CD4-positive, alpha-beta T cell treated with Interleukin-17A for 4 hours (primary cell): Measurements from ENCODE around the gene NOXA1.
"Not testable (repeated sequence)": the region's sequence is repeated elsewhere in the genome, so short reads cannot be mapped to it uniquely, and the experiment has no call there.

ENCODE experiments used
- DNase-seq: peaks from one replicate; pipeline ENCODE4 v3.0.0-alpha.2; 2020; ENCODE audit warnings: mixed read lengths

The NOXA1 gene, protein sequence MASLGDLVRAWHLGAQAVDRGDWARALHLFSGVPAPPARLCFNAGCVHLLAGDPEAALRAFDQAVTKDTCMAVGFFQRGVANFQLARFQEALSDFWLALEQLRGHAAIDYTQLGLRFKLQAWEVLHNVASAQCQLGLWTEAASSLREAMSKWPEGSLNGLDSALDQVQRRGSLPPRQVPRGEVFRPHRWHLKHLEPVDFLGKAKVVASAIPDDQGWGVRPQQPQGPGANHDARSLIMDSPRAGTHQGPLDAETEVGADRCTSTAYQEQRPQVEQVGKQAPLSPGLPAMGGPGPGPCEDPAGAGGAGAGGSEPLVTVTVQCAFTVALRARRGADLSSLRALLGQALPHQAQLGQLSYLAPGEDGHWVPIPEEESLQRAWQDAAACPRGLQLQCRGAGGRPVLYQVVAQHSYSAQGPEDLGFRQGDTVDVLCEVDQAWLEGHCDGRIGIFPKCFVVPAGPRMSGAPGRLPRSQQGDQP

DNA sequence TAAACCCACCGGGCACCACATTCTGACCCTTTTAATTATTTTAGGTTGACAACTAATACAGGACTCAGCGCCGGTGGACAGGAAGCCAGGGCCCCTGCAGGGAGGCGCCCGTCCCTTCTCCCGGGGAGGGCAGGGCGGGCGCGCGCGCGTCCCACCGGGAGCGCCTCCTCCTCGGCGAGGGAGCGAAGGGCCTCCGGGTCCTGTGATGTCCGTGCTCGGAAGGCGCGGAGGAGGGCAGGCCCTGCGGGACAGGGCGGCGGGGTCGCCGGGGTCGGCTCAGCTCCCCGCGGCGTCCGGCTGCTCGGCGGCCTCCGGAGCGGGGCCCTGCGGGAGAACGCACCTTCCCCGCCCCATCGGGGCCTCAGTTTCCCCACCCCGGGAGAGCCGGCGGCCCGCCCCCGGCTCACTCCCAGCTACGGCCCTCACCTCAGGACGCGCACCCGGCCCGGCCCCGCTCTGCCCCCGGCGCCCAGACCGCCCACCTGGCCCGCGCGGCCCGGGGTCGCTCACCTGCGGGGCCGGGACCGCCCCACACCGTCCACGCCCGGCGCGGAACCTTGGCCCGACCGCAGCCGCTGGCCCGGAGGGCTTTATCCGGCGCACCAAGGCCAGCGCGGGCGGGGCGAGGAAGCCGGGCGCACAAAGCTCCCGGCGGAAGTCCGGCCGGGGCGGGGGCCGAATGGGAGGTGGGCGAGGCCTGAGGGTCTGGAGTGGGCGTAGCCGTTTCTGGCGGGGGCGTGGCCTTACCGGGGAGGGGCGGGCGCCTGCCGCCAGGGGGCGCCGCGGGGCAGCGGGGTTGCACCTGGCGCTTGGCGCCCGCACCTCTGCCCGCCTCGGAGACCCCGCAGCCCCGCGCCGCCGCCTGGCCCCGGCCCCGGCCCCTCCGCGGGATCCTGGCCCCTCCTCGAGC, at the start of gene NOXA1, which contains the start of gene EXD3:
TSS of gene NOXA1 (plus strand) at position 790 of the 910 bp plus-strand sequence. CDS start 137 bp downstream, outside the sequence.
TSS of gene EXD3 (minus strand) at position 559 of the 910 bp plus-strand sequence. CDS start 27,805 bp downstream, outside the sequence.
- peak; percentile 95 for DNase-seq

DNA sequence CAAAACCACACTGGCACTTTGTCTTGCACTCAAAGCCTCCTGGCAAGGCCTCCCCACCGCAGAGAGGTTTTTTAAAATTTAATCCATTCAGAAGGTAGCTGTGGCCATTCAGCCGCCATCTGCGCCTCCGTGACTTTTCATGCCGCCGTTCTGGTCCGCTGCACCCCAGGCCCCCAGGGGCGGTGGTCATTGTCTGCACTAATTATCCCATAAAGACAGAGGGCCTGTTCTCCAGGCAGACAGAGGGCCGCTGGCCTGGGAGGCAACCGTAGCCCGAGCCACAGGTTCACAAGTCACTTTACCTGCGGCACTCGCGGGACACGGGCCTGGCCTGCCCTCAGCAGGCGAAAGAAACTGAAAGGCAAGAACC, 49.6 kb upstream of the NOXA1 start:
- no peak for DNase-seq

DNA sequence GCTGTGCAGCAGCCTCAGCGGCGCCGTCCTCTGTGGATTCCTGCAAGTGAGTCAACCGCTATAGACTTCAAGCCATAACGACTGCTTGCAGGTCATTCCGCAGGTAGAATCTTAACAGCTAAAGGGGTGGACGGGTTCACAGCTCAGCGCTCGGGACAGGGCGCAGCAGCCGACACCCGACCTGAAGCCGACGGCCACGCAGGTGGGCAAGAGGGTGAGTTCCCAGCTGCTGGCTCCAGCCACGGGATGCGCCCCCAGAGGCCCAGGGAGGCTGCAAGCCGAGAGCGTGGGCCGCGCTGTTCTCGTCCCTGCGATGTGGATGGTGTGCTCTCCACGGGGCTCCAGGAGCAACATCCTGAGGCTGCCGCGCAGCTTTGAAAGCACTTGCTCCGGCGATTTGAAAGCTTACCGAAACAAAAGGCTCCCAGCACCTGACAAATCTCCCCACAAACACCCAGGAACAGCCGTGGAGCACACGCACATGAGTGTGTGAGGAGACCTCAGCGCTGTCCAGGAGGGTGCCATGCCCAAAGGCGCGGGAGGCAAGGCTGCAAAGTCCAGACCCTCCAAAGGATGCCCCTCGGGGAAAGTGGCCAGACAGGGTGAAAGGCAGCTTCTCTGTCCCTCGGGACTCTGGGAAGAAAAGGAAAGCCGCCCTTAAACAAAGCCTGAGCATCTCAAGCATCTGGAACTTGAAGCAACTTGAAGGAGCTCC, 48.9 kb upstream of the NOXA1 start:
- no peak for DNase-seq

DNA sequence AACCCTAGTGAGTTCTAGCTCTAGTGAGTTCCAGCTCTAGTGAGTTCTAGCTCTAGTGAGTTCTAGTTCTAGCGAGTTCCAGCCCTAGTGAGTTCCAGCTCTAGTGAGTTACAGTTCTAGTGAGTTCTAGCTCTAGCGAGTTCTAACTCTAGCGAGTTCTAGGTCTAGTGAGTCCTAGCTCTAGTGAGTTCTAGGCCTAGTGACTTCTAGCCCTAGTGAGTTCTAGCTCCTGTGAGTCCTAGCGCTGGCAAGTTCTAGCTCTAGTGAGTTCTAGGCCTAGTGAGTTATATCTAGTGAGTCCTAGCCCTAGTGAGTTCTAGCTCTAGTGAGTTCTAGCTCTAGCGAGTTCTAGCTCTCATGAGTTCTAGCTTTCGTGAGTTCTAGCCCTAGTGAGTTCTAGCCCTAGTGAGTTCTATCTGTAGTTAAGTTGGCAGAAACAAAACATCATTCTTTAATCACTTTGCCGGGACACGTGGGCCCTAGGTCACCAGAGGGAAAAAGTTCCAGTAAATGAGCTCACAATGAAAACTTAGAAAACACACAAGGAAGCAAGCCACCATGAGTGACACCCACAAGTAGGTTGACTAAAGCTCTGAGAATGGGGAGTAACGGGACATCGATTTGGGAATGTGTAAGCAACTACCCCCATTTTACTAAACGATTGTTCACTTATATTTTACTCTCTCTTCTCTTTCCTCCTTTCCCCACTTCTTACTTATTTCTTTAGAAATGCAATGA, 47.7 kb upstream of the NOXA1 start:
- DNase-seq, result no peak

DNA sequence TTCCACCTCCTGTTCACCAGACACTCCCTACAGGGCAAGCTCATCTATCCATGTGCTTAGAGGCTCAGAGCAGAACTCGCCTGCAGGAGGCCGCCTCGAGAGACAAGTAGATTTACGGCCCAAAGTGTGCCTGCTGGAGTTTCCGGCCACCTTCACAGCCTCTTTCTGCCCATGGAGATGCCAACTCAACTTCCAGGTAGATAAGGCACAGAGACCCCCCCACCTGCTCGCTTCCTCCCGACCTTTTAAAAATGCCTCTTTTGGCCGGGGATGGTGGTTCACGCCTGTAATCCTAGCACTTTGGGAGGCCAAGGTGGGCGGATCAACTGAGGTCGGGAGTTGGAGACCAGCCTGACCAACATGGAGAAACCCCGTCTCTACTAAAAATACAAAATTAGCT, 46.8 kb upstream of the NOXA1 start:
- DNase-seq, result no peak

DNA sequence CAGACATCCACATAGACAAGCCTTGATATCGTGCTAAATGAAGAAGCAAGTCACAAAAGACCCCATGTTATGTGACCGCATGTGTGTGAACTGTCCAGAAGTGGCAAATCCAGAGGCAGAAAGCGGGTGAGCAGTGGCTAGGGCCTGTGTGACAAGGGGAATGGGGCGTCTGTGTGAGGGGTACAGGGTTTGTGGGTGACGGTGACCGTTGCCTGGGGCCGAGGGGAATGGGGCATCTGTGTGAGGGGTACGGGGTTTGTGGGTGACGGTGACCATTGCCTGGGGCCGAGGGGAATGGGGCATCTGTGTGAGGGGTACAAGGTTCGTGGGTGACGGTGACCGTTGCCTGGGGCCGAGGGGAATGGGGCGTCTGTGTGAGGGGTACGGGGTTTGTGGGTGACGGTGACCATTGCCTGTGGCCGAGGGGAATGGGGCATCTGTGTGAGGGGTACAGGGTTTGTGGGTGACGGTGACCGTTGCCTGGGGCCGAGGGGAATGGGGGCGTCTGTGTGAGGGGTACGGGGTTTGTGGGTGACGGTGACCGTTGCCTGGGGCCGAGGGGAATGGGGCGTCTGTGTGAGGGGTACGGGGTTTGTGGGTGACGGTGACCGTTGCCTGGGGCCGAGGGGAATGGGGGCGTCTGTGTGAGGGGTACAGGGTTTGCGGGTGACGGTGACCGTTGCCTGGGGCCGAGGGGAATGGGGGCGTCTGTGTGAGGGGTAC, 44.3 kb upstream of the NOXA1 start:
- not testable (repeated sequence) for DNase-seq

DNA sequence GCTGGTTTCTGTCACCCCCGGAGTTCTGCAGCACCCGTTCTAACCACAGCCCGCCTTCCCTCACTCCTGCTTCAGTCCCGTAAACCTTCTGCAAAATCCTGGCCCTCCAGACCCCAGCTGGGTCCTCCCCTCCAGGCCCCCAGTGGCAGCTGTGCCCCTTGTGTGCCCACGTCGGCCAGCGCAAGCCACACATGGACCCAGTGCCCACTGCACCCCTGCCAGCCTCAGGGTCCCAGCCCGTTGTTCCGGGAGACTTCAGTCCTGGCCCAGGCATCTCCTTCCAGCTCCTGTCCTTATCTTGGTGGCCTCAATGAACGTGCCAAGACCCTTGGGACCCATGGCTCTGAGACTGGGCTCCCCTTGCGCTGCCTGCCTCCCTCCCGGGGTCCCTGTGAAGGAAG, 43.4 kb upstream of the NOXA1 start:
- DNase-seq, result no peak

DNA sequence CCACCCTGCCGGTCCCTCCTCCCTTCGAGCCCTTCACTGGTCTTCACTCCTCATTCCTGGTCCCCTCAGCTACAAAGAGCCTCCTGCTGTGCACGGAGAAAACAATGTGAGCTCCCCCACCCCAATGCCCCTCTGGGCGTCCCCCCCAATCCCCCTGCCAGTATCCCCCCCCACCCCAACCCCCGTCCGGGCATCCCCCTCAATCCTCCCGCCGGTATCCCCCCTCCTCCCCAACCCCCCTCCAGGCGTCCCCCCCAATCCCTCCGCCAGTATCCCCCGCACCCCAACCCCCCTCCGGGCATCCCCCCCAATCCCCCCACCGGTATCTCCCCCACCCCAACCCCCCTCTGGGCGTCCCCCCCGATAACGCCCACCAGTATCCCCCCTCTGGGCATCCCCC, 43.0 kb upstream of the NOXA1 start:
- no peak for DNase-seq

DNA sequence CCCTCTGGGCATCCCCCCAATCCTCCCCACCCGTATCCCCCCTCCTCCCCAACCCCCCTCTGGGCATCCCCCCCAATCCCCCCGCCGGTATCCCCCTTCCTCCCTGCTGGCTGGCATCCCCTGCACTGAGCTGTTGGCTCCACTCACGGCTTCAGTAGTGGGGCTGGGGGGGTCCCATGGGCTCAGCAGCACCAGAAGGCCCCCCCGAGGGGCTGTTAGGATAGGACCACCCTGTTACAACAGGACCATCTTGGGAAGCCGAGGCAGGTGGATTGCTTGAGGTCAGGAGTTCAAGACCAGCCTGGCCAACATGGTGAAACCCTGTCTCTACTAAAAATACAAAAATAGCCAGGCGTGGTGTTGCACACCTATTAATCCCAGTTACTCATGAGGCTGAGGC, 42.6 kb upstream of the NOXA1 start:
- no peak for DNase-seq

DNA sequence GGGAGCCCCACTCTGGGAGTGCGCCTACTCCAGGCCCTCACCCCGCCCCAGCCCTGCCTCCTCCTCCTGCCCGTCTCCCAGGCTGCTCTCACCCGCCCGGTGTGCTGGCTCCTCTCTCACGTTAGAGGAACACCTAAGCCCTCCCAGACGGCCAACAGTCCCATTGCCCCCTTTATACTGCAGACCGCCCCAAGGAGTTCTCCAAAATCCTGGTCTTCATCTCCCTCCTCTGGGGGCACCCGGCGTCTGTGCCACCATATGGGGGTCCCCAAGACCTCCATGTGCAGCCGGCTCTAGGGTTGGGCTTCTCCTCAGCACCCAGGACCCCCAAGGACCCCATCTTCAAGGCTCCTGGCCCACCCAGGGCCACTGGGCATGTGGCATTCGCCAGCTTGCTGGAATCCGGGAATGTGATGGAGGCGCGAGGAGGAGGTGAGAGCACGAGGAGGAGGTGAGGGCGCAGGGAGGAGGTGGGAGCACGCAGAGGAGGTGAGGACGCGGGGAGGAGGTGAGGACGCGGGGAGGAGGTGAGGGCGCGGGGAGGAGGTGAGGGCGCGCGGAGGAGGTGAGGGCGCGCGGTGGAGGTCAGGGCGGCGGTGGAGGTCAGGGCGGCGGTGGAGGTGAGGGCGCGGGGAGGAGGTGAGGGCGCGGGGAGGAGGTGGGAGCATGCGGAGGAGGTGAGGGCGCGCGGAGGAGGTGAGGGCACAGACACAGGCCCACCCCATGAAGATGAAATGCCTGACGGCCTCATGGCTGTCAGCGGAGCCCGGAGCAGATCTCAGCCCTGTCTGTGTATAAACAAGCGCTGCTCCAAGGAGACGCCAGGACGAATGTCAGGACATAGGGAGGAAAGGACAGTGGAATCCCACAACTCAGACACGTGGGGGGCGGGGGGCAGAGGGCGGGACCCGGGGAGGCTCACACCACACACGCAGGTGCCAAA, 41.4 kb upstream of the NOXA1 start:
- DNase-seq, result no peak

DNA sequence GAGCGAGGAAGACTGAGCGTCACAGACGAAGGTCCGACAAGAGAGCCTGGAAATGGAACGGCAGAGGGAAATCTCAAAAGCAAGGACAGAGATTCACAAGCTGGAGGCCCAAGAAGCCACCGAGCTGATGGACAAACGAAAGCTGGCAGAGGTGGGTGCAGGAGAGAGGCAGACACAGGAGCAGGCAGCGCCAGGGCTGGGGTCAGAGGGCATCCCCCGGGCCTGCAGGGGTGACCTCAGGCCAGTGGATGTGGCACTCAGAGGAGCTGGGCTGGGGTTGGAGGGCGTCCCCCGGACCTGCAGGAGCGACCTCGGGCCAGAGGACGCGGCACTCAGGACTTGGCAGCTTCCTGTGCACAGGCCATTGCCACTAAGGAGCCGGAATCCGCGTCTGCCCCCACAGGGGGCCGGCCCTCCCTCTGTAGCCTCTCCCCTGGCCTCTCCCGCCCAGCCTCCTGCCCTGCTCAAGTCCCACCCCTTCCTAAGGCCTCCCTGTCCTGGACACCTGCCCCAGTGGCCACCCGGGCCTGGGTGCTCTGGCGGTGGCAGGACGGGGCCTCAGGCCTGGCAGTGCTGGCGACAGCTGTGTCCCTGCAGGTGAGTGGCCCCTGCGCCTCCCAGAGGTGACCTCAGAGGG, 40.6 kb upstream of the NOXA1 start:
- DNase-seq, result no peak

DNA sequence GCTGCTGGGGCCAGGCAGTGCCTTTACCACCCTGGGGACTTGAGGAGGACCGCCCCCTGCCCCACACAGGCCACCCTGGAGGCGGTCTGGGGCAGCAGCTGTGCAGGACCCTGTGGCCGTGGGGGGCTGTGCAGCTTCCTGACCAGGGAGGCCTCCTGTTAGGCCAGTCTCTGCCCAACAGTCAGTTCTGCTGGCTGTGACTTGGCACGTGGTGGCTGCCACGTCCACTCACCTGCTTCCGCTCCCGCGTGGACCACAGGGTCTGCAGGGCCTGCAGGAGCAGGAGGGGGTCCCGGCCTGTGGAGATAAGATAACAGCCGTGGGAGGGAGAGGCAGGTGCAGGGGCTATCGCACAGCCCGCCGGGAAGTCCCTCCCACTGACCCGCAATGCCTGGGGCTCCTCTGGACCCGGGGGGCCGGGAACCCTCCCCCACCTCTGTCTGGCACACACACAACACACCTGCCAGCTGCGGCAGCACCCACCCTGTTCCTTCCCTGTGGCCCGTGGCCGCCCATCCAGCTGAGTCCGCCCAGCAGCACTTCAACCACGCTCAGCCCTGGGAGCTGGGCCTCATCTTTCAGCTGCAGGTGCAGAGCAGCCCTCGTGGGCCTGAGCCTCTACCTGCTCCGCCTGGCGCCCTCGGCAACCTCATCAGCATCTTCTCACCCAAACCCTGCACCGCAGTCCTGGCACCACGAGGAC, 40.0 kb upstream of the NOXA1 start:
- no peak for DNase-seq

DNA sequence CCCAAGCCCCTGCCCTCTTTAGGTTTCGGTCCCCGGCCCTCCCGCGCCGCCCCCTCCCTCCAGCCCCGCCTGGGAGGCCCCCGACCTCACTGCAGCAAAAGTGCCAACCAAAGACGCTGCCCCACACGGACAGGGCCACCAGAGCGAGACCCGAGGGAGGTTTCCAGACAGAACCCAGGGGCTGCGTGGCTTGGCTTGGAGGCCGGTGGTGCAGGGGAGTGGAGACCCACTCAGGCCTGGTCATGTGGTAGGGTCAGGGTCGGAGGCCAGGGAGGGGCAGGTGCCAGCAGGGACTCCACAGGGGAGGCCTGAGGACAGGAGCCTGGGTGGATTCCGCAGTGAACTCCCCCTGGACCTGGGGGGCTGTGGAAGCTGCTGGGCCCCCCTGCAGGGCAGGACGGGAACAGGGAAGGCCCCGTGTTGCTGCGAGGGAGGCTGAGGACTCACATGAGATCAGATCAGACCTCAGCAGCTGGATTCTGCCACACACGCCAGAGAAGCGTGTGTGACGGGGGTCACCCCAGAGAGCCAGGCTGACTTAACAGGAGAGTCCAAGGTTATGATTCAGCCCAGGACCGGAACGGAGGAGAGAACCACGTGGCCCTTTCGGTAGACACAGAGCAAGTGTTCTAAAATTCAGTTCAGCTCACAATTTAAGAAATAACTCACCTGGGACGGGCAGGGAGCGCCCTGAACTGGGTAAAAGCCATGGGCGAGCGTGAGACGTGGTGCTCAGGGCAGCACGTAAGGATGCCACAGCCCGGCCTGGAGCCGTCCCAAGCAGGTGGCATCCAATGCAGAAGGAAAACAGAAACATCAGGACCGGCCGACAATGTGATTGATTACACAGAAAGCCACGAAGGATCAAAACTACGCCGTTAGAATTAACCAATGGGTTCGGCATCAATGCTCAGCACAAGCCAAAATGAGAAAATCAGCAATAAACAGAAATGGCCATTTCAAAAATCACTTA, 39.1 kb upstream of the NOXA1 start:
- DNase-seq, result no peak

DNA sequence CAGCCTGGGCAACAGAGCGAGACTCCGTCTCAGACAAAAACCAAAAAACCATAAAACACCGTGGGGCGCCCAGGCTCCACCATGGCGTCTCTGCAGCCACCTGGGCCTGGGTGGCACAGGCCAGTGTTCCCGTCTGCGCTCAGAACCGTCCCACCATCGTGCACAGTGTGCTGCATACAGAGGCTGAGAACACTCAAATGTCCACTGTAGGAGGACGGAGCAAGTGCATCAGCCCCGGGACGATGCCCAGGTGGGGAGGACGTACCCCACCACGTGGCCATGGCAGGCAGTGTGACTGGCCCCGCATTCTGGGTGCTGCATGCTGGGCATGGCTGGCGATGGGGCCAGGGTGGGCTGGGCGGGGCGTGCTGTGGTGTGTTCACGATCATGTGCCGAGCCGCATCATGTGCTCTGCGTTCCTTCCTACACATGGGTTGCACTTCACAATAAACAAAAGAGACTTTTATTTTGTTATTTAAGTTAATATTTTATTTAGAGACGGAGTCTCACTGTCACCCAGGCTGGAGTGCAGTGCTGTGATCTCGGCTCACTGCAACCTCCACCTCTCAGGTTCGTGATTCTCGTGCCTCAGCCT, 38.0 kb upstream of the NOXA1 start:
- no peak for DNase-seq

DNA sequence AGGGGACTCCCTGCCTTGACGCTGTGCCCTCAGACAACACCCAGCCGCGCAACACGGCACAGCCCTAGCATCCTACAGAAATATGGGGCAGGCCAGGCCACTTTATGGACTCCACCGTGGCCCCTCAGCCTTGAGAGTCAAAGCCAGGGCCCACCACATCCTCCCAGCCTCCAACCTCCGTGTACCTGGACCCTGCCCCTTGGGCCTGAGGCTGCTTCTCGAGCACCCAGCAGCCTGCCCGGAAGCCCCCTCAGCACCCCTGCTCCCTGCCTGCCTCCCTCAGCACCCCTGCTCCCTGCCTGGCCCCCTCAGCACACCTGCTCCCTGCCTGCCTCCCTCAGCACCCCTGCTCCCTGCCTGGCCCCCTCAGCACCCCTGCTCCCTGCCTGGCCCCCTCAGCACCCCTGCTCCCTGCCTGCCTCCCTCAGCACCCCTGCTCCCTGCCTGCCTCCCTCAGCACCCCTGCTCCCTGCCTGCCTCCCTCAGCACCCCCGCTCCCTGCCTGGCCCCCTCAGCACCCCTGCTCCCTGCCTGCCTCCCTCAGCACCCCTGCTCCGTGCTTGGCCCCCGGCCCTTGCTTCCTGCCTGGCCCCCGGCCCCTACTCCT, 36.6 kb upstream of the NOXA1 start:
- DNase-seq, result peak; percentile 43

DNA sequence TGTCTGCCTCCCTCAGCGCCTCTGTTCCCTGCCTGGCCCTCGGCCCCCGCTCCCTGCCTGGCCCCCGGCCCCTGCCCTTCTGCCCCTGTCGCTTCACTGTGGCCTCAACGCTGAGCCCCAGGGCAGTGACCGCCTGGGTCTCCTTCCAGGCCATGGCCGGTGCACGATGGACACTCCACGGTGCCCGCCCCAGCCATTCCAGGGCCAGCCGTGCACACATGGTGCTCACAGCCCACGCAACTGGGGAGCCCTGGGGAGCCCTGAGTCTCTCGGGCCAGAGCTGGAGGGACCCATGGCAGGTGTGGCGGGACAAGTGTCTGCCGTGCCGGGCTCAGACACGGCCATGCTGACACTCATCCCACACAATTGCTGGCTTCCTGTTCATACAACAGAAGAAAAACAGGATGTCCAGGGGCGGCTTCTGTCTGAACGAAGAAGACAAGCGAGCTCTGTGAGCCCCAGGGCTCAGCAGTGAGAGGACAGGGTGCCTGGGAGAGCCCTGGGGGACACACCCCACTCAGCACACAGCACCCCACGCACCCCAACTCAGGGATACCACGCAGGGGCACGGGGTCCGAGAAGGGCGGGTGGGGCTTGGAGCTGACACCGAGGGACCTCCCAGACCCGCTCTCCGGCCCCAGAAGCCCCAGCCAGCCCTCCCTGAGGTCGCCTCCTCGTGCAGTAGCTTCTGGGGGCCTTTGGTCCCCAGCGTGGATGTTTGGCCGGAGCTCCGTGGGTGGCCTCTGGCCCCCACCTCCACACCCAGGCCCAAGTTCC, 35.9 kb upstream of the NOXA1 start:
- peak; percentile 71 for DNase-seq
